HEK293 (cell line): Measurements from ENCODE around the gene DDX49.

Source experiments
- CTCF ChIA-PET: fragments of 350-600 bp; formaldehyde crosslinking; extraction: SDS; loops from one replicate; lab custom pipeline; 2021; ENCODE audit warnings: antibody characterized with exemption; lab: Yijun Ruan, JAX
- POLR2A ChIA-PET: fragments of 300-600 bp; formaldehyde crosslinking; extraction: SDS; loops from one replicate; lab custom pipeline; 2020; ENCODE audit warnings: antibody characterized with exemption, inconsistent platforms; lab: Yijun Ruan, JAX
- H3K27ac ChIP-seq: fragments of 200-500 bp; sonication (Bioruptor generic); 2 replicates; pipeline ENCODE4 v1.5.1; 2014; ENCODE audit warnings: low read depth, low read length, control low read depth, inconsistent platforms; ENCODE audit errors: extremely low read depth
- H3K36me3 ChIP-seq, 2 experiments: fragments of 200-500 bp in 1 of 2; sonication (Bioruptor generic) in 1 of 2; 1 replicate in 1 of 2; 2 replicates in 1 of 2; pipeline ENCODE4 v1.5.1; 2014 to 2017; ENCODE audit warnings: inconsistent platforms in 2 of 2, low read length in 2 of 2; ENCODE audit not compliant: control insufficient read depth in 2 of 2, insufficient read depth in 1 of 2
- H3K4me1 ChIP-seq: fragments of 200-500 bp; sonication (Bioruptor generic); 2 replicates; pipeline ENCODE4 v1.5.1; 2014; ENCODE audit warnings: mild to moderate bottlenecking, low read length, inconsistent platforms; ENCODE audit not compliant: control insufficient read depth, insufficient read depth
- H3K4me3 ChIP-seq: 2 replicates; pipeline ENCODE4 v1.5.1; 2011; ENCODE audit warnings: low read depth, mild to moderate bottlenecking, control low read depth, low read length, moderate library complexity
- H3K9me3 ChIP-seq: fragments of 200-500 bp; sonication (Bioruptor generic); 2 replicates; pipeline ENCODE4 v1.5.1; 2014; ENCODE audit warnings: low read depth, low read length, inconsistent platforms; ENCODE audit not compliant: control insufficient read depth, insufficient read depth
- GLI4 ChIP-seq: fragments of 450-650 bp; formaldehyde crosslinking; IDR thresholded peaks from 2 replicates; pipeline ENCODE4 v1.5.1; 2016; ENCODE audit warnings: missing biosample characterization, missing genetic modification characterization
- IKZF3 ChIP-seq: fragments of 450-650 bp; IDR thresholded peaks from 2 replicates; pipeline ENCODE4 v1.5.0; 2018; ENCODE audit warnings: missing biosample characterization, mild to moderate bottlenecking, missing genetic modification characterization, moderate library complexity
- YY1 ChIP-seq: fragments of 450-650 bp; formaldehyde crosslinking; IDR thresholded peaks from 2 replicates; pipeline ENCODE4 v1.5.1; 2018; ENCODE audit warnings: missing biosample characterization, missing genetic modification characterization
- ZBTB17 ChIP-seq: fragments of 450-650 bp; formaldehyde crosslinking; IDR thresholded peaks from 2 replicates; pipeline ENCODE4 v1.5.1; 2016; ENCODE audit warnings: missing biosample characterization, missing genetic modification characterization
- ZBTB48 ChIP-seq: fragments of 450-650 bp; formaldehyde crosslinking; IDR thresholded peaks from 2 replicates; pipeline ENCODE4 v1.5.1; 2016; ENCODE audit warnings: missing biosample characterization, missing genetic modification characterization
- ZBTB8A ChIP-seq: fragments of 450-650 bp; formaldehyde crosslinking; IDR thresholded peaks from 2 replicates; pipeline ENCODE4 v1.5.1; 2016; ENCODE audit warnings: missing biosample characterization, missing genetic modification characterization
- ZFHX2 ChIP-seq: fragments of 450-650 bp; formaldehyde crosslinking; conservative IDR thresholded peaks from 2 replicates; pipeline ENCODE4 v1.5.1; 2016; ENCODE audit warnings: missing biosample characterization, missing genetic modification characterization
- ZNF140 ChIP-seq: fragments of 450-650 bp; formaldehyde crosslinking; IDR thresholded peaks from 2 replicates; pipeline ENCODE4 v1.5.1; 2016; ENCODE audit warnings: missing biosample characterization, missing genetic modification characterization
- ZNF155 ChIP-seq: fragments of 450-650 bp; formaldehyde crosslinking; IDR thresholded peaks from 2 replicates; pipeline ENCODE4 v1.5.1; 2016; ENCODE audit warnings: missing biosample characterization, missing genetic modification characterization
- ZNF19 ChIP-seq: fragments of 450-650 bp; formaldehyde crosslinking; IDR thresholded peaks from 2 replicates; pipeline ENCODE4; 2016; ENCODE audit warnings: missing biosample characterization, missing genetic modification characterization, low read depth
- ZNF274 ChIP-seq, 2 experiments: fragments of 200-500 bp in 1 of 2; fragments of 450-650 bp in 1 of 2; sonication (Bioruptor generic) in 1 of 2; formaldehyde crosslinking in 1 of 2; IDR thresholded peaks; 2 replicates each; pipeline versions ENCODE4 v1.5.1 to v1.6.1; 2014 to 2016; ENCODE audit warnings: borderline replicate concordance in 1 of 2, inconsistent platforms in 1 of 2, low read length in 1 of 2, missing biosample characterization in 1 of 2, missing genetic modification characterization in 1 of 2
- ZNF302 ChIP-seq: fragments of 450-650 bp; formaldehyde crosslinking; IDR thresholded peaks from 2 replicates; pipeline ENCODE4 v1.5.1; 2016; ENCODE audit warnings: missing biosample characterization, missing genetic modification characterization, low read depth
- ZNF311 ChIP-seq: fragments of 450-650 bp; formaldehyde crosslinking; IDR thresholded peaks from 2 replicates; pipeline ENCODE4 v1.5.1; 2017; ENCODE audit warnings: missing biosample characterization, missing genetic modification characterization, borderline replicate concordance
- ZNF324 ChIP-seq: fragments of 450-650 bp; formaldehyde crosslinking; IDR thresholded peaks from 2 replicates; pipeline ENCODE4 v1.5.1; 2016; ENCODE audit warnings: missing biosample characterization, missing genetic modification characterization
- ZNF404 ChIP-seq: fragments of 450-650 bp; formaldehyde crosslinking; IDR thresholded peaks from 2 replicates; pipeline ENCODE4 v1.5.1; 2017; ENCODE audit warnings: missing biosample characterization, missing genetic modification characterization
- ZNF521 ChIP-seq: fragments of 450-650 bp; formaldehyde crosslinking; IDR thresholded peaks from 2 replicates; pipeline ENCODE4 v1.5.1; 2017; ENCODE audit warnings: missing biosample characterization, mild to moderate bottlenecking, missing genetic modification characterization
- ZNF544 ChIP-seq: fragments of 450-650 bp; formaldehyde crosslinking; IDR thresholded peaks from 2 replicates; pipeline ENCODE4 v1.5.0; 2017; ENCODE audit warnings: missing biosample characterization, missing genetic modification characterization
- ZNF560 ChIP-seq: fragments of 450-650 bp; formaldehyde crosslinking; IDR thresholded peaks from 2 replicates; pipeline ENCODE4 v1.5.1; 2017; ENCODE audit warnings: missing biosample characterization, missing genetic modification characterization, borderline replicate concordance
- ZNF645 ChIP-seq: fragments of 450-650 bp; formaldehyde crosslinking; IDR thresholded peaks from 2 replicates; pipeline ENCODE4; 2016; ENCODE audit warnings: missing biosample characterization, missing genetic modification characterization
- ZNF677 ChIP-seq: fragments of 450-650 bp; IDR thresholded peaks from 2 replicates; pipeline ENCODE4 v1.5.0; 2018; ENCODE audit warnings: missing biosample characterization, mild to moderate bottlenecking, missing genetic modification characterization, moderate library complexity
- ZNF701 ChIP-seq: fragments of 450-650 bp; formaldehyde crosslinking; IDR thresholded peaks from 2 replicates; pipeline ENCODE4 v1.5.1; 2016; ENCODE audit warnings: missing biosample characterization, missing genetic modification characterization
- ZNF704 ChIP-seq: fragments of 450-650 bp; formaldehyde crosslinking; IDR thresholded peaks from 2 replicates; pipeline ENCODE4 v1.5.1; 2016; ENCODE audit warnings: missing biosample characterization, missing genetic modification characterization
- TF ChIP-seq, protein P1 (sequence below): fragments of 450-650 bp; formaldehyde crosslinking; IDR thresholded peaks from 2 replicates; pipeline ENCODE4 v1.5.1; 2016; ENCODE audit warnings: missing biosample characterization, missing genetic modification characterization
- TF ChIP-seq, protein P2 (sequence below): sonication (generic); formaldehyde crosslinking; IDR thresholded peaks from 2 replicates; pipeline ENCODE4 v1.8.1; 2022; ENCODE audit warnings: mild to moderate bottlenecking, moderate library complexity, missing genetic modification reagents
- TF ChIP-seq, protein P3 (sequence below): fragments of 450-650 bp; formaldehyde crosslinking; conservative IDR thresholded peaks from 2 replicates; pipeline ENCODE4 v1.5.1; 2016; ENCODE audit warnings: low read depth, missing biosample characterization, missing genetic modification characterization

Gene DDX49

DNA sequence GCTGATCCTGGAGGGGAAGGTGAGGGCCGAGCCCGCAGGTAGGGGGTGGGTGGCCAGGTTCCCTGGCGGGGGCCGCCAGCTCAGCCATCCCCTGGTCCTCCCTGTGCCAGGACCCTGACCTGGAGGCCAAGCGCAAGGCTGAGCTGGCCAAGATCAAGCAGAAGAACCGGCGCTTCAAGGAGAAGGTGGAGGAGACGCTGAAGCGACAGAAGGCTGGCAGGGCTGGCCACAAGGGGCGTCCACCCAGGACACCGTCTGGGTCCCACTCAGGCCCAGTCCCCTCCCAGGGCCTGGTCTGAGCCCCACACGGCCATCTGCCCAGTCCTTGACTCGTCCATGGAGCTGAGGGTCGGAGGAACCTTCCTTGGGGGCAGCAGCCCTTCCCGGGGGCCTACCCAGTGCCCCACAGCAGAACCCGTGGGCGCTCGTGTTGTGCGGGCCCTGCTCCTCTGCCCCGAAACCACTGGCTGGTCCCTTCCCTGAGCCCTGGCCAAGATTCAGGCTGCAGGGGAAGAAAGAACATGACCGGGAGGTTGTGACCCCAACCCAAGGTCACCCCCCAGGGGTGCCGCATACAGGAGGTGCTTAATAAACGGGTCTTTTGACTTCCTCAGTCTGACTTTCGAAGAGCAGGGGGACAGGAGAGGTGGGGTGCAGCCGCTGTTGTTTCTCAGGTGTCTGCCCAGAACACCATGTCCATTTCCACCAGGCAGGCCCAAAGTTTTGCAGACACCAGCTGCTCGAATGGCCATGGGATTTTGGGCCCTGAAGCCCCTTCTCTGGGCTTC is 8.7 kb downstream of the DDX49 start:
- POLR2A ChIA-PET, result interaction anchor here (0.6 to 5.7 kb wide), 5 partner anchors 9 to 59 kb away, joined by 3 to 41 read pairs (median 6); partner anchors contain the start of genes COPE and DDX49
- peaks cover 7 to 60% of the 10 kb centered on the region in 2 experiments; a peak in 2 of 3 replicates for H3K36me3 ChIP-seq
- CTCF ChIA-PET, result interaction anchor here (0.6 to 1.0 kb wide), 4 partner anchors 10 to 542 kb away, joined by 3 to 5 read pairs (median 3); no protein-coding TSS in a partner anchor
- H3K4me3 ChIP-seq, result no peak overlapping the region
- no peak overlapping the region for H3K27ac ChIP-seq
- no peaks in the 10 kb centered on the region for H3K4me1 ChIP-seq
- TF ChIP-seq, protein P1, sequence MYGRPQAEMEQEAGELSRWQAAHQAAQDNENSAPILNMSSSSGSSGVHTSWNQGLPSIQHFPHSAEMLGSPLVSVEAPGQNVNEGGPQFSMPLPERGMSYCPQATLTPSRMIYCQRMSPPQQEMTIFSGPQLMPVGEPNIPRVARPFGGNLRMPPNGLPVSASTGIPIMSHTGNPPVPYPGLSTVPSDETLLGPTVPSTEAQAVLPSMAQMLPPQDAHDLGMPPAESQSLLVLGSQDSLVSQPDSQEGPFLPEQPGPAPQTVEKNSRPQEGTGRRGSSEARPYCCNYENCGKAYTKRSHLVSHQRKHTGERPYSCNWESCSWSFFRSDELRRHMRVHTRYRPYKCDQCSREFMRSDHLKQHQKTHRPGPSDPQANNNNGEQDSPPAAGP (tag by site-specific recombination), result no peak
- TF ChIP-seq ZFHX2 (tag by site-specific recombination), result no peak
- no peak for TF ChIP-seq ZNF155 (tag by site-specific recombination)
- TF ChIP-seq ZNF521 (tag by site-specific recombination), result no peak
- no peak for TF ChIP-seq ZNF645 (tag by site-specific recombination)
- no peak for TF ChIP-seq ZNF704 (tag by site-specific recombination)
- TF ChIP-seq ZNF324, result no peak
- TF ChIP-seq, protein P2, sequence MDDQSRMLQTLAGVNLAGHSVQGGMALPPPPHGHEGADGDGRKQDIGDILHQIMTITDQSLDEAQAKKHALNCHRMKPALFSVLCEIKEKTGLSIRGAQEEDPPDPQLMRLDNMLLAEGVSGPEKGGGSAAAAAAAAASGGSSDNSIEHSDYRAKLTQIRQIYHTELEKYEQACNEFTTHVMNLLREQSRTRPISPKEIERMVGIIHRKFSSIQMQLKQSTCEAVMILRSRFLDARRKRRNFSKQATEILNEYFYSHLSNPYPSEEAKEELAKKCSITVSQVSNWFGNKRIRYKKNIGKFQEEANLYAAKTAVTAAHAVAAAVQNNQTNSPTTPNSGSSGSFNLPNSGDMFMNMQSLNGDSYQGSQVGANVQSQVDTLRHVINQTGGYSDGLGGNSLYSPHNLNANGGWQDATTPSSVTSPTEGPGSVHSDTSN (CRISPR knock-in tag), result no peak
- TF ChIP-seq, protein P3, sequence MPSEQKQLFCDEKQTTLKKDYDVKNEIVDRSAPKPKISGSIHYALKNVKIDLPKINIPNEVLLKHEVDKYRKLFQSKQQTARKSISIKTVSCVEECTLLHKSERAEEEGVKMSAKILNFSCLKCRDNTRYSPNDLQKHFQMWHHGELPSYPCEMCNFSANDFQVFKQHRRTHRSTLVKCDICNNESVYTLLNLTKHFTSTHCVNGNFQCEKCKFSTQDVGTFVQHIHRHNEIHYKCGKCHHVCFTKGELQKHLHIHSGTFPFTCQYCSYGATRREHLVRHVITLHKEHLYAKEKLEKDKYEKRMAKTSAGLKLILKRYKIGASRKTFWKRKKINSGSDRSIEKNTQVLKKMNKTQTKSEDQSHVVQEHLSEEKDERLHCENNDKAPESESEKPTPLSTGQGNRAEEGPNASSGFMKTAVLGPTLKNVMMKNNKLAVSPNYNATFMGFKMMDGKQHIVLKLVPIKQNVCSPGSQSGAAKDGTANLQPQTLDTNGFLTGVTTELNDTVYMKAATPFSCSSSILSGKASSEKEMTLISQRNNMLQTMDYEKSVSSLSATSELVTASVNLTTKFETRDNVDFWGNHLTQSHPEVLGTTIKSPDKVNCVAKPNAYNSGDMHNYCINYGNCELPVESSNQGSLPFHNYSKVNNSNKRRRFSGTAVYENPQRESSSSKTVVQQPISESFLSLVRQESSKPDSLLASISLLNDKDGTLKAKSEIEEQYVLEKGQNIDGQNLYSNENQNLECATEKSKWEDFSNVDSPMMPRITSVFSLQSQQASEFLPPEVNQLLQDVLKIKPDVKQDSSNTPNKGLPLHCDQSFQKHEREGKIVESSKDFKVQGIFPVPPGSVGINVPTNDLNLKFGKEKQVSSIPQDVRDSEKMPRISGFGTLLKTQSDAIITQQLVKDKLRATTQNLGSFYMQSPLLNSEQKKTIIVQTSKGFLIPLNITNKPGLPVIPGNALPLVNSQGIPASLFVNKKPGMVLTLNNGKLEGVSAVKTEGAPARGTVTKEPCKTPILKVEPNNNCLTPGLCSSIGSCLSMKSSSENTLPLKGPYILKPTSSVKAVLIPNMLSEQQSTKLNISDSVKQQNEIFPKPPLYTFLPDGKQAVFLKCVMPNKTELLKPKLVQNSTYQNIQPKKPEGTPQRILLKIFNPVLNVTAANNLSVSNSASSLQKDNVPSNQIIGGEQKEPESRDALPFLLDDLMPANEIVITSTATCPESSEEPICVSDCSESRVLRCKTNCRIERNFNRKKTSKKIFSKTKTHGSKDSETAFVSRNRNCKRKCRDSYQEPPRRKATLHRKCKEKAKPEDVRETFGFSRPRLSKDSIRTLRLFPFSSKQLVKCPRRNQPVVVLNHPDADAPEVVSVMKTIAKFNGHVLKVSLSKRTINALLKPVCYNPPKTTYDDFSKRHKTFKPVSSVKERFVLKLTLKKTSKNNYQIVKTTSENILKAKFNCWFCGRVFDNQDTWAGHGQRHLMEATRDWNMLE, result no peak
- TF ChIP-seq GLI4, result no peak
- no peak for TF ChIP-seq ZBTB48 (tag by site-specific recombination)
- TF ChIP-seq ZNF701 (tag by site-specific recombination), result no peak
- no peaks in the 10 kb centered on the region for H3K9me3 ChIP-seq

- Histone ChIP-seq H3K27ac (no peak overlapping the region), H3K36me3 (peaks cover 7 to 59% of the 10 kb centered on the region in 2 experiments; a peak in 2 of 3 replicates), H3K4me1 (no peaks in the 10 kb centered on the region), H3K4me3 (no peak overlapping the region), H3K9me3 (no peaks in the 10 kb centered on the region)
- ChIA-PET POLR2A (interaction anchor here (0.7 to 5.7 kb wide), 4 partner anchors 10 to 58 kb away, joined by 3 to 41 read pairs (median 7); partner anchors contain the start of genes COPE and DDX49), CTCF (interaction anchor here (0.6 kb wide), 1 partner anchor 543 kb away, joined by 3 read pairs; no protein-coding TSS in a partner anchor)
- TF ChIP-seq ZNF404 (tag by site-specific recombination) (no peak), IKZF3 (no peak), ZBTB8A (tag by site-specific recombination) (no peak), ZNF19 (tag by site-specific recombination) (no peak), ZNF311 (tag by site-specific recombination) (no peak), ZNF560 (tag by site-specific recombination) (no peak), ZNF302 (tag by site-specific recombination) (no peak), ZNF544 (tag by site-specific recombination) (no peak), ZNF140 (tag by site-specific recombination) (no peak), YY1 (tag by site-specific recombination) (no peak), ZNF677 (tag by site-specific recombination) (no peak), ZNF274 (IDR thresholded peaks at IDR 0.05; ENCODE audit: low read length) (no peak), ZNF274 (tag by site-specific recombination; IDR thresholded peaks at IDR 0.05; ENCODE audit: borderline replicate concordance) (no peak), ZBTB17 (tag by site-specific recombination) (no peak)
Observed at GRCh38 chr19:18929311-18929710, 9.8 kb downstream of the DDX49 start.
